CD4-positive, alpha-beta T cell treated with Interleukin-1 beta for 1 hour (primary cell): ENCODE data around the gene MACROD2.

Experiments
- DNase-seq, 2 donors: peaks; one replicate each; pipeline ENCODE4 v3.0.0-alpha.2; 2020 to 2022

The MACROD2 gene

GRCh38 chr20:14342918-14343317, 347.6 kb downstream of the MACROD2 start:
- DNase-seq, result no peak

GRCh38 chr20:14343491-14344065, 348.3 kb downstream of the MACROD2 start:
- no peak for DNase-seq

- DNase-seq, result no peak
Observed at GRCh38 chr20:14344746-14345145, 349.4 kb downstream of the MACROD2 start.

GRCh38 chr20:14355791-14356190, 360.5 kb downstream of the MACROD2 start:
- DNase-seq, result no peak

GRCh38 chr20:14360416-14360815, 365.1 kb downstream of the MACROD2 start:
- DNase-seq, result no peak

GRCh38 chr20:14361509-14362345, 366.4 kb downstream of the MACROD2 start:
- DNase-seq, result no peak

- DNase-seq, result no peak
Observed at GRCh38 chr20:14374196-14374595, 378.9 kb downstream of the MACROD2 start.

- no peak for DNase-seq
Observed at GRCh38 chr20:14375416-14375985, 380.2 kb downstream of the MACROD2 start.

GRCh38 chr20:14378326-14378725, 383.0 kb downstream of the MACROD2 start:
- DNase-seq, result no peak

GRCh38 chr20:14383335-14383734, 388.0 kb downstream of the MACROD2 start:
- DNase-seq, result no peak

- no peak for DNase-seq
Observed at GRCh38 chr20:14384416-14385175, 389.3 kb downstream of the MACROD2 start.

- no peak for DNase-seq
Observed at GRCh38 chr20:14385176-14385740, 389.9 kb downstream of the MACROD2 start.

GRCh38 chr20:14386726-14387125, 391.4 kb downstream of the MACROD2 start:
- no peak for DNase-seq

GRCh38 chr20:14401479-14402138, 406.3 kb downstream of the MACROD2 start:
- no peak for DNase-seq

GRCh38 chr20:14404515-14404914, 409.2 kb downstream of the MACROD2 start:
- no peak for DNase-seq

- no peak for DNase-seq
Observed at GRCh38 chr20:14406495-14406894, 411.2 kb downstream of the MACROD2 start.

GRCh38 chr20:14407336-14407735, 412.0 kb downstream of the MACROD2 start:
- DNase-seq, result no peak

GRCh38 chr20:14410869-14411555, 415.7 kb downstream of the MACROD2 start:
- DNase-seq, result no peak

- no peak for DNase-seq
Observed at GRCh38 chr20:14412065-14412681, 416.9 kb downstream of the MACROD2 start.

GRCh38 chr20:14413835-14414234, 418.5 kb downstream of the MACROD2 start:
- no peak for DNase-seq

GRCh38 chr20:14414560-14414959, 419.2 kb downstream of the MACROD2 start:
- DNase-seq, result no peak
